Colonic mucosa (tissue), 4 donors: ENCODE measurements around the gene TRIOBP. TPM values are rescaled to one million over a fixed set of nuclear protein-coding genes. Genes with fewer than 3 reads are reported as not detected.
A peak's percentile ranks its signal among the peaks of the same experiment; 100 is the strongest.

Source experiments
- DNase-seq: peaks from one replicate; pipeline ENCODE4 v3.0.0-alpha.2; 2020
- H3K27ac ChIP-seq: fragments of 200-600 bp; one replicate; pipeline ENCODE4 v1.8.0; 2021
- H3K27me3 ChIP-seq: fragments of 200-600 bp; one replicate; pipeline ENCODE4 v1.8.0; 2021
- H3K36me3 ChIP-seq: fragments of 200-600 bp; one replicate; pipeline ENCODE4 v1.8.0; 2021
- H3K4me1 ChIP-seq: fragments of 200-600 bp; one replicate; pipeline ENCODE4 v1.8.0; 2021; ENCODE audit warnings: mild to moderate bottlenecking
- H3K4me3 ChIP-seq: fragments of 200-600 bp; one replicate; pipeline ENCODE4 v1.8.0; 2021
- H3K9ac ChIP-seq, 2 donors: one replicate each; pipeline ENCODE4 v1.7.0; 2013; ENCODE audit warnings: control low read depth in 2 of 2, low read depth in 2 of 2, low read length in 2 of 2
- H3K9me3 ChIP-seq: fragments of 200-600 bp; one replicate; pipeline ENCODE4 v1.8.0; 2021
- CTCF ChIP-seq: fragments of 200-600 bp; IDR thresholded peaks from one replicate; pipeline ENCODE4 v1.8.0; 2022; ENCODE audit warnings: antibody characterized with exemption, mild to moderate bottlenecking
- intact Hi-C: fragments of 100-400 bp; cut with DNase I; formaldehyde crosslinking; loops from one replicate; pipeline ENCODE4 v1.14.1; 2022
- total RNA-seq, 2 donors: library from RNA; stranded (reverse); fragmentation: NEBNext Ultra II Directional in 1 of 2; extraction: Animal tissue kit (Norgen Biotek cat#: 25700) in 1 of 2; gene quantifications; one replicate each; pipeline ENCODE4 v1.2.1, GENCODE V29; 2021
- donor health status: healthy.
- donor health status: DM: no; HTN: no; CAD: no.
- donor health status: DM: no; HTN: no; CAD: no.

TRIOBP gene
- total RNA-seq, 2 donors from 2014 or later: 69.5 to 75.7 TPM

- DNase-seq: no peak
- Histone ChIP-seq H3K36me3 (no peaks in the 10 kb centered on the region), H3K4me1 (peaks cover 34% of the 10 kb centered on the region), H3K4me3 (no peak overlapping the region), H3K27me3 (no peaks in the 10 kb centered on the region), H3K9ac (peak overlapping the region; percentile 30 to 87), H3K9me3 (no peaks in the 10 kb centered on the region), H3K27ac (no peak overlapping the region)
- intact Hi-C loops: no loop called here
- no peak for TF ChIP-seq CTCF
Observed at GRCh38 chr22:37749831-37750595, 53.2 kb downstream of the TRIOBP start.

- intact Hi-C loops: no loop called here
- Histone ChIP-seq H3K9me3 (no peaks in the 10 kb centered on the region), H3K36me3 (no peaks in the 10 kb centered on the region), H3K27me3 (no peaks in the 10 kb centered on the region), H3K27ac (no peak overlapping the region), H3K4me1 (peaks cover 34% of the 10 kb centered on the region), H3K9ac (peak overlapping the region; percentile 30 to 87), H3K4me3 (no peak overlapping the region)
- no peak for TF ChIP-seq CTCF
- DNase-seq: no peak
Observed at GRCh38 chr22:37750596-37751162, 53.8 kb downstream of the TRIOBP start.

- Histone ChIP-seq H3K9me3 (no peaks in the 10 kb centered on the region), H3K27me3 (no peaks in the 10 kb centered on the region), H3K9ac (peak overlapping the region in 1 of 2 donors; percentile 87), H3K4me3 (no peak overlapping the region), H3K27ac (peak overlapping the region; percentile 69), H3K4me1 (peaks cover 34% of the 10 kb centered on the region), H3K36me3 (no peaks in the 10 kb centered on the region)
- no peak for DNase-seq
- intact Hi-C loops: no loop called here
- no peak for TF ChIP-seq CTCF
Observed at GRCh38 chr22:37751449-37752188, 54.8 kb downstream of the TRIOBP start.

GRCh38 chr22:37752189-37753087 lies 55.6 kb downstream of the TRIOBP start:
- no peaks in the 10 kb centered on the region for H3K9me3 ChIP-seq
- no peaks in the 10 kb centered on the region for H3K27me3 ChIP-seq
- peaks cover 31% of the 10 kb centered on the region for H3K4me1 ChIP-seq
- peak overlapping the region in 1 of 2 donors; percentile 87 for H3K9ac ChIP-seq
- no peak overlapping the region for H3K4me3 ChIP-seq
- peak overlapping the region; percentile 69 for H3K27ac ChIP-seq
- intact Hi-C loops: no loop called here
- peak; percentile 85 for DNase-seq
- no peaks in the 10 kb centered on the region for H3K36me3 ChIP-seq
- TF ChIP-seq CTCF: no peak

GRCh38 chr22:37753746-37754145 lies 56.9 kb downstream of the TRIOBP start:
- DNase-seq: no peak
- H3K9ac ChIP-seq: peak overlapping the region in 1 of 2 donors; percentile 87
- intact Hi-C loops: no loop called here

More at GRCh38 chr22:37753746-37754145, 56.9 kb downstream of the TRIOBP start:
- TF ChIP-seq CTCF: no peak
- no peaks in the 10 kb centered on the region for H3K9me3 ChIP-seq
- peaks cover 26% of the 10 kb centered on the region for H3K4me1 ChIP-seq
- H3K4me3 ChIP-seq: no peak overlapping the region
- no peak overlapping the region for H3K27ac ChIP-seq
- peaks cover 8% of the 10 kb centered on the region for H3K36me3 ChIP-seq
- no peaks in the 10 kb centered on the region for H3K27me3 ChIP-seq
